Esophagus squamous epithelium (tissue), 4 donors: Measurements from ENCODE around the gene FAM153A.
"Not testable (repeated sequence)": the region's sequence is repeated elsewhere in the genome, so short reads cannot be mapped to it uniquely, and the experiment has no call there.

Source experiments
- POLR2A ChIP-seq, 4 donors: fragments of 450-650 bp; IDR thresholded peaks; one replicate each; pipeline ENCODE4 v1.6.1; 2017; ENCODE audit warnings: antibody characterized with exemption in 4 of 4, mild to moderate bottlenecking in 4 of 4, moderate library complexity in 3 of 4
- TF ChIP-seq, protein P1 (sequence below), 6 experiments: fragments of 450-650 bp in 4 of 6; fragments of 200-600 bp in 2 of 6; sonication (generic) in 2 of 6; IDR thresholded peaks; one replicate each; pipeline ENCODE4 v1.5.1; 2016 to 2019; ENCODE audit warnings: antibody characterized with exemption in 6 of 6, mild to moderate bottlenecking in 4 of 6, moderate library complexity in 4 of 6

DNA sequence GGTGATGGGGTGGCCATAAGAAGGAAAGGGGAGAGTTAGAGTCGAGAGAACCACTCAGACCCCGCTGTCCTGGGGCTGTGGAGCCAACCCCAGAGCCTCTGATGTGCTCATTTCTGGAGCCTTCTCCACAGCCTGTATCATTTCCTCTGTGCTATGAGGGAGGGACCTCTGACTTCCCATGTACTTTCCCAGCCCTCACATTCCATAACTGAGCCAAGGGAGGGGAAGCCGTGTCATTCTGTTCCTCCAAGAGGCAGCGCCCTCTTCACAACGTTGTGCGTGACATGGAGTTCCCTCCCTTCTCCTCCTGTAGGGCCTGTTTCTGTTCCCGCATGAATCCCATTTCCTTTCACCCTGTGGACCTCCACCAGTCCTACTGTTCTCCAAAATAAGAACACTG is 57.8 kb downstream of the FAM153A start:
- TF ChIP-seq, protein P1, sequence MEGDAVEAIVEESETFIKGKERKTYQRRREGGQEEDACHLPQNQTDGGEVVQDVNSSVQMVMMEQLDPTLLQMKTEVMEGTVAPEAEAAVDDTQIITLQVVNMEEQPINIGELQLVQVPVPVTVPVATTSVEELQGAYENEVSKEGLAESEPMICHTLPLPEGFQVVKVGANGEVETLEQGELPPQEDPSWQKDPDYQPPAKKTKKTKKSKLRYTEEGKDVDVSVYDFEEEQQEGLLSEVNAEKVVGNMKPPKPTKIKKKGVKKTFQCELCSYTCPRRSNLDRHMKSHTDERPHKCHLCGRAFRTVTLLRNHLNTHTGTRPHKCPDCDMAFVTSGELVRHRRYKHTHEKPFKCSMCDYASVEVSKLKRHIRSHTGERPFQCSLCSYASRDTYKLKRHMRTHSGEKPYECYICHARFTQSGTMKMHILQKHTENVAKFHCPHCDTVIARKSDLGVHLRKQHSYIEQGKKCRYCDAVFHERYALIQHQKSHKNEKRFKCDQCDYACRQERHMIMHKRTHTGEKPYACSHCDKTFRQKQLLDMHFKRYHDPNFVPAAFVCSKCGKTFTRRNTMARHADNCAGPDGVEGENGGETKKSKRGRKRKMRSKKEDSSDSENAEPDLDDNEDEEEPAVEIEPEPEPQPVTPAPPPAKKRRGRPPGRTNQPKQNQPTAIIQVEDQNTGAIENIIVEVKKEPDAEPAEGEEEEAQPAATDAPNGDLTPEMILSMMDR (IDR thresholded peaks at IDR 0.05) = not testable (repeated sequence)
- not testable (repeated sequence) for TF ChIP-seq POLR2A (IDR thresholded peaks at IDR 0.05)
